Measurements from ENCODE around the gene FAM228A.

Gene FAM228A

GRCh38 chr2:24204505-24204904, 29.7 kb downstream of the FAM228A start:
- Histone ChIP-seq H4K20me1 (ENCODE audit: insufficient read depth, low read length) (no peaks in the 10 kb centered on the region), H3K27ac (ENCODE audit: low read length) (no peak overlapping the region), H3K4me2 (ENCODE audit: insufficient read depth, low read length) (no peak overlapping the region), H3K9ac (ENCODE audit: low read depth, low read length) (no peak overlapping the region), H2AFZ (ENCODE audit: low read depth, low read length) (no peak overlapping the region), H3K4me1 (ENCODE audit: insufficient read depth, low read length) (no peaks in the 10 kb centered on the region), H3K27me3 (ENCODE audit: insufficient read depth, low read length, poor library complexity) (no peaks in the 10 kb centered on the region), H3K79me2 (ENCODE audit: insufficient read depth, low read length) (no peaks in the 10 kb centered on the region), H3K4me3 (ENCODE audit: low read depth in 1 of 2, low read length in 2 of 2) (no peak overlapping the region), H3K36me3 (ENCODE audit: insufficient read depth, low read length) (peaks cover 36% of the 10 kb centered on the region), H3K9me3 (ENCODE audit: insufficient read depth, low read length, severe bottlenecking) (no peaks in the 10 kb centered on the region)
- TF ChIP-seq EZH2 (IDR thresholded peaks at IDR 0.05; ENCODE audit: borderline replicate concordance, low read depth, low read length, severe bottlenecking) (no peak), CTCF (IDR thresholded peaks at IDR 0.05; ENCODE audit: borderline replicate concordance, extremely low read depth, low read length, poor library complexity, severe bottlenecking) (no peak)
- no peak for ATAC-seq (ENCODE audit: insufficient read depth, low read depth)
- no peak for DNase-seq

GRCh38 chr2:24205131-24205530, 30.3 kb downstream of the FAM228A start:
- TF ChIP-seq CTCF (IDR thresholded peaks at IDR 0.05; ENCODE audit: borderline replicate concordance, extremely low read depth, low read length, poor library complexity, severe bottlenecking) (no peak), EZH2 (IDR thresholded peaks at IDR 0.05; ENCODE audit: borderline replicate concordance, low read depth, low read length, severe bottlenecking) (no peak)
- no peak for ATAC-seq (ENCODE audit: insufficient read depth, low read depth)
- H3K4me3 ChIP-seq (ENCODE audit: low read depth in 1 of 2, low read length in 2 of 2): no peak overlapping the region
- DNase-seq: no peak
- H3K27me3 ChIP-seq (ENCODE audit: insufficient read depth, low read length, poor library complexity): no peaks in the 10 kb centered on the region
- H3K27ac ChIP-seq (ENCODE audit: low read length): no peak overlapping the region
- H3K79me2 ChIP-seq (ENCODE audit: insufficient read depth, low read length): no peaks in the 10 kb centered on the region
- no peaks in the 10 kb centered on the region for H4K20me1 ChIP-seq (ENCODE audit: insufficient read depth, low read length)
- H3K4me2 ChIP-seq (ENCODE audit: insufficient read depth, low read length): no peak overlapping the region
- H3K9ac ChIP-seq (ENCODE audit: low read depth, low read length): no peak overlapping the region
- H2AFZ ChIP-seq (ENCODE audit: low read depth, low read length): no peak overlapping the region
- H3K36me3 ChIP-seq (ENCODE audit: insufficient read depth, low read length): peaks cover 39% of the 10 kb centered on the region
- H3K9me3 ChIP-seq (ENCODE audit: insufficient read depth, low read length, severe bottlenecking): no peaks in the 10 kb centered on the region
- no peaks in the 10 kb centered on the region for H3K4me1 ChIP-seq (ENCODE audit: insufficient read depth, low read length)

- Histone ChIP-seq H3K4me3 (ENCODE audit: low read depth in 1 of 2, low read length in 2 of 2) (no peak overlapping the region), H3K9ac (ENCODE audit: low read depth, low read length) (no peak overlapping the region), H3K79me2 (ENCODE audit: insufficient read depth, low read length) (no peaks in the 10 kb centered on the region), H3K4me2 (ENCODE audit: insufficient read depth, low read length) (no peak overlapping the region), H2AFZ (ENCODE audit: low read depth, low read length) (no peak overlapping the region), H3K27me3 (ENCODE audit: insufficient read depth, low read length, poor library complexity) (no peaks in the 10 kb centered on the region), H4K20me1 (ENCODE audit: insufficient read depth, low read length) (no peaks in the 10 kb centered on the region), H3K27ac (ENCODE audit: low read length) (no peak overlapping the region), H3K36me3 (ENCODE audit: insufficient read depth, low read length) (peaks cover 44% of the 10 kb centered on the region), H3K4me1 (ENCODE audit: insufficient read depth, low read length) (no peaks in the 10 kb centered on the region), H3K9me3 (ENCODE audit: insufficient read depth, low read length, severe bottlenecking) (no peaks in the 10 kb centered on the region)
- ATAC-seq (ENCODE audit: insufficient read depth, low read depth) (peak; percentile 70), DNase-seq (peak; percentile 35)
- TF ChIP-seq EZH2 (IDR thresholded peaks at IDR 0.05; ENCODE audit: borderline replicate concordance, low read depth, low read length, severe bottlenecking) (no peak), CTCF (IDR thresholded peaks at IDR 0.05; ENCODE audit: borderline replicate concordance, extremely low read depth, low read length, poor library complexity, severe bottlenecking) (no peak)
Measured at GRCh38 chr2:24206242-24206641, 31.4 kb downstream of the FAM228A start.

GRCh38 chr2:24206714-24207113, 31.9 kb downstream of the FAM228A start:
- no peaks in the 10 kb centered on the region for H3K27me3 ChIP-seq (ENCODE audit: insufficient read depth, low read length, poor library complexity)
- DNase-seq (no peak), ATAC-seq (ENCODE audit: insufficient read depth, low read depth) (no peak)
- no peaks in the 10 kb centered on the region for H3K79me2 ChIP-seq (ENCODE audit: insufficient read depth, low read length)
- H3K4me1 ChIP-seq (ENCODE audit: insufficient read depth, low read length): no peaks in the 10 kb centered on the region
- no peaks in the 10 kb centered on the region for H4K20me1 ChIP-seq (ENCODE audit: insufficient read depth, low read length)
- no peak overlapping the region for H3K9ac ChIP-seq (ENCODE audit: low read depth, low read length)
- no peak overlapping the region for H3K4me3 ChIP-seq (ENCODE audit: low read depth in 1 of 2, low read length in 2 of 2)
- no peak overlapping the region for H3K4me2 ChIP-seq (ENCODE audit: insufficient read depth, low read length)
- H3K9me3 ChIP-seq (ENCODE audit: insufficient read depth, low read length, severe bottlenecking): no peaks in the 10 kb centered on the region
- TF ChIP-seq CTCF (IDR thresholded peaks at IDR 0.05; ENCODE audit: borderline replicate concordance, extremely low read depth, low read length, poor library complexity, severe bottlenecking) (no peak), EZH2 (IDR thresholded peaks at IDR 0.05; ENCODE audit: borderline replicate concordance, low read depth, low read length, severe bottlenecking) (no peak)
- H3K27ac ChIP-seq (ENCODE audit: low read length): no peak overlapping the region
- peaks cover 46% of the 10 kb centered on the region for H3K36me3 ChIP-seq (ENCODE audit: insufficient read depth, low read length)
- no peak overlapping the region for H2AFZ ChIP-seq (ENCODE audit: low read depth, low read length)

All from DND-41 (cell line).